ENCODE data around the gene THYN1. TPM values are rescaled to one million over a fixed set of nuclear protein-coding genes. Genes with fewer than 3 reads are reported as not detected.

Gene THYN1
- total RNA-seq, 2 donors from 2014 or later = 72.7 to 81.0 TPM

Other genes starting within 250 kb of the THYN1 start
- 10 to 100 TPM in 1 of 2 donors, 1 to 10 TPM in 1; 7.6 to 26.2 TPM for gene JAM3, start 184.3 kb downstream of the THYN1 start, total RNA-seq
- 100 to 1,000 TPM in 1 of 2 donors, 10 to 100 TPM in 1; 77.5 to 103 TPM for gene NCAPD3, start 29.4 kb downstream of the THYN1 start, total RNA-seq
- 10 to 100 TPM; 36.6 to 40.7 TPM for gene VPS26B, start 28.7 kb downstream of the THYN1 start, total RNA-seq
- gene ACAD8, start 216 bp upstream of the THYN1 start, total RNA-seq = 10 to 100 TPM; 22.8 to 23.7 TPM
- gene GLB1L3, start 23.0 kb upstream of the THYN1 start, total RNA-seq = 10 to 100 TPM; 10.9 to 15.7 TPM
- gene GLB1L2, start 78.6 kb upstream of the THYN1 start, total RNA-seq = 1 to 10 TPM; 2.0 to 4.0 TPM
- gene B3GAT1, start 158.9 kb upstream of the THYN1 start, total RNA-seq = under 1 TPM; 0.16 to 0.17 TPM